ENCODE measurements around the gene SNTG2.

Gene SNTG2

GRCh38 chr2:1249897-1250687, 299.4 kb downstream of the SNTG2 start:
- DNase-seq: no peak

- DNase-seq: no peak
These were observed 300.9 kb downstream of the SNTG2 start for GRCh38 chr2:1251520-1251919.

- DNase-seq: no peak
These were observed 303.0 kb downstream of the SNTG2 start for GRCh38 chr2:1253629-1254028.

- DNase-seq: no peak
These were observed 304.2 kb downstream of the SNTG2 start for GRCh38 chr2:1254662-1255343.

- peak; percentile 49 for DNase-seq
These were observed 306.1 kb downstream of the SNTG2 start for GRCh38 chr2:1256632-1257324.

GRCh38 chr2:1257334-1257733, 306.7 kb downstream of the SNTG2 start:
- DNase-seq: no peak

- no peak for DNase-seq
These were observed 309.1 kb downstream of the SNTG2 start for GRCh38 chr2:1259746-1260145.

GRCh38 chr2:1262609-1263008, 312.0 kb downstream of the SNTG2 start:
- DNase-seq: no peak

- no peak for DNase-seq
These were observed 314.8 kb downstream of the SNTG2 start for GRCh38 chr2:1265454-1265853.

- DNase-seq: no peak
These were observed 315.7 kb downstream of the SNTG2 start for GRCh38 chr2:1266351-1266750.

- DNase-seq: no peak
These were observed 317.4 kb downstream of the SNTG2 start for GRCh38 chr2:1268034-1268433.

- no peak for DNase-seq
These were observed 319.2 kb downstream of the SNTG2 start for GRCh38 chr2:1269812-1270211.

- DNase-seq: no peak
These were observed 322.2 kb downstream of the SNTG2 start for GRCh38 chr2:1272835-1273234.

GRCh38 chr2:1277634-1278033, 327.0 kb downstream of the SNTG2 start:
- DNase-seq: no peak

GRCh38 chr2:1278125-1278524, 327.5 kb downstream of the SNTG2 start:
- DNase-seq: peak; percentile 57

GRCh38 chr2:1278861-1279260, 328.2 kb downstream of the SNTG2 start:
- DNase-seq: no peak

- no peak for DNase-seq
These were observed 331.9 kb downstream of the SNTG2 start for GRCh38 chr2:1282552-1282951.

- DNase-seq: no peak
These were observed 332.6 kb downstream of the SNTG2 start for GRCh38 chr2:1283020-1283801.

- no peak for DNase-seq
These were observed 333.2 kb downstream of the SNTG2 start for GRCh38 chr2:1283871-1284270.

- no peak for DNase-seq
These were observed 336.3 kb downstream of the SNTG2 start for GRCh38 chr2:1286929-1287328.

- no peak for DNase-seq
These were observed 336.8 kb downstream of the SNTG2 start for GRCh38 chr2:1287427-1287826.

- DNase-seq: no peak
These were observed 344.3 kb downstream of the SNTG2 start for GRCh38 chr2:1294900-1295299.

GRCh38 chr2:1295740-1296139, 345.1 kb downstream of the SNTG2 start:
- no peak for DNase-seq
